ENCODE results near the gene P2RX1.

Gene P2RX1

DNA sequence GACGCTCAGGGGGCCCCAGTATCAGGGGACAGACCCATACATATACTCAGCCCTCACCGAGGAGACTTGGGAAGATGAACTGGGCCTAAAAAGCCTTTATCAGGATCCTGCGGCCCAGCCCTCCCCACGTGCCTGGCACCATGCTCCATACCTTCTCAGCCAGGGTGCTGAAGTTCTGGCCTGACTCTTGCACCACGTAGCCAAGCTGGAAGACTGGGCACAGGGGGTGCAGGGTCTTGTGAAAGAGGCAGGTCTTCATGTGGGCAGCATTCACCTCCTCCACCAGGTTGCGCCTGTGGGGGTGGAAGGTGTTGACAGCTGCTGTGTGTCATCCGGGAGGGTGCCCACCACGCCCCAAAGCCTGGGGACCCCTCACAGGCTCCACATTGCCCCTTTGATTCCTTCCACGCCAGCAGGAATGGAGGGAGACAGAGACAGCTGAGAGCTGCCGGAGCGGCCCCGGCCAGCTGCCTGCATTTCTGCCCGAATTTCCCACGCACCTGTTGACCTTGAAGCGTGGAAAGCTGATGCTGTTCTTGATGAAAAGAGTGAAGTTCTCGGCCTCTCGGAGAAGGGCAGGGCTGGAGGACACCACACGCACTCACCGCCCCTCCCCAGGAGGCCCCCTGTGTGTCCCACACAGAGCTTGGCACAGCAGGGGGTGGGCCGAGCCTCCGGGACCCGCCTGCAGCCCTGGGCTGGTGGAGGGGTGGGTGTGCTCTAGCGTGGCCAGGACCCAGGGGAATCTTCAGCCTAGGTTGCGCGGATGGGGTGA is 13.0 kb downstream of the P2RX1 start:
- H3K27me3 ChIP-seq (ENCODE audit: insufficient read depth, low read length) = no peaks in the 10 kb centered on the region
- H3K4me3 ChIP-seq (ENCODE audit: low read depth, low read length) = no peak overlapping the region
- no peaks in the 10 kb centered on the region for H3K36me3 ChIP-seq (ENCODE audit: insufficient read depth, low read length)
- H3K79me2 ChIP-seq (ENCODE audit: control insufficient read depth, insufficient read depth, low read length, unreplicated experiment) = no peaks in the 10 kb centered on the region
- H3K4me1 ChIP-seq (ENCODE audit: control insufficient read depth, insufficient read depth, low read length, unreplicated experiment) = no peaks in the 10 kb centered on the region
- H2AFZ ChIP-seq (ENCODE audit: low read length, unreplicated experiment) = no peak overlapping the region
- no peak overlapping the region for H3K27ac ChIP-seq (ENCODE audit: low read depth, low read length)

DNA sequence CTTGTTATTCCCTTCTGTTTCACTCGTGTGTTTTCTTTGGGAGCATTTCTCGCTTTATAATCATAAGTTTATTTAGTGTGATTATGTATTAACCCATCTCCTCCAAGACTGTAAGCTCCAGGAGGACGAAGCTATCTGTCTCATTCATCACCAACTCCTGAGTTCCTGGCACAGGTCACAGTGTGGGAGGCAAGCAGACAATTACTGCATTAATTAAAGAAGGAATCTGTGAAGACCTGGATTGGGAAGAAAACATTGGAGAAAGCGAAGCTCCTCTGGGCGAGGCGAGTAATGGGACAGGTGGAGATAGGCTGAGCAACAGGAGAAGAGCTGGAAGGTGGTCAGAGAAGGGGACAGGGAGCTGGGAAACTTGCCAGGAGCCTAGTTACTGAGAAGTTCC is 15.6 kb downstream of the P2RX1 start:
- Histone ChIP-seq H3K27me3 (ENCODE audit: insufficient read depth, low read length) (no peaks in the 10 kb centered on the region), H3K36me3 (ENCODE audit: insufficient read depth, low read length) (no peaks in the 10 kb centered on the region), H3K79me2 (ENCODE audit: control insufficient read depth, insufficient read depth, low read length, unreplicated experiment) (no peaks in the 10 kb centered on the region), H3K4me1 (ENCODE audit: control insufficient read depth, insufficient read depth, low read length, unreplicated experiment) (no peaks in the 10 kb centered on the region), H3K27ac (ENCODE audit: low read depth, low read length) (no peak overlapping the region), H3K4me3 (ENCODE audit: low read depth, low read length) (no peak overlapping the region), H2AFZ (ENCODE audit: low read length, unreplicated experiment) (no peak overlapping the region)

- Histone ChIP-seq H2AFZ (ENCODE audit: low read length, unreplicated experiment) (no peak overlapping the region), H3K4me3 (ENCODE audit: low read depth, low read length) (no peak overlapping the region), H3K4me1 (ENCODE audit: control insufficient read depth, insufficient read depth, low read length, unreplicated experiment) (peaks cover 11% of the 10 kb centered on the region), H3K79me2 (ENCODE audit: control insufficient read depth, insufficient read depth, low read length, unreplicated experiment) (no peaks in the 10 kb centered on the region), H3K27ac (ENCODE audit: low read depth, low read length) (no peak overlapping the region), H3K36me3 (ENCODE audit: insufficient read depth, low read length) (no peaks in the 10 kb centered on the region), H3K27me3 (ENCODE audit: insufficient read depth, low read length) (no peaks in the 10 kb centered on the region)
Observed at GRCh38 chr17:3897731-3898130, 18.5 kb downstream of the P2RX1 start.

DNA sequence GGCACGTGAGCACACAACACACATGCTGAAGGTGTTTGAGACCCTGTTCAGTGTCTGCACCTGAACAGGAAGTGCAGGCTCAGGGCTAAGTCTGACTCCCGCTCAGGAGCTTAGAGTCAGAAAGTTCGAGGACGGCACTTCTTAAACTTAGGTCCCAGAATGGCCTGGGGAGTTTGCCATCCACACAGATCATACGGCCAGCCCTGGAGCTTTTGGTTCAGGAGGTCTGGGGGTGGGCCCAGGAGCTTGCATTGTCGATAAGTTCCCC is 19.4 kb downstream of the P2RX1 start:
- no peaks in the 10 kb centered on the region for H3K36me3 ChIP-seq (ENCODE audit: insufficient read depth, low read length)
- no peaks in the 10 kb centered on the region for H3K79me2 ChIP-seq (ENCODE audit: control insufficient read depth, insufficient read depth, low read length, unreplicated experiment)
- H3K4me1 ChIP-seq (ENCODE audit: control insufficient read depth, insufficient read depth, low read length, unreplicated experiment) = peaks cover 12% of the 10 kb centered on the region
- H2AFZ ChIP-seq (ENCODE audit: low read length, unreplicated experiment) = no peak overlapping the region
- H3K27me3 ChIP-seq (ENCODE audit: insufficient read depth, low read length) = no peaks in the 10 kb centered on the region
- no peak overlapping the region for H3K27ac ChIP-seq (ENCODE audit: low read depth, low read length)
- no peak overlapping the region for H3K4me3 ChIP-seq (ENCODE audit: low read depth, low read length)

DNA sequence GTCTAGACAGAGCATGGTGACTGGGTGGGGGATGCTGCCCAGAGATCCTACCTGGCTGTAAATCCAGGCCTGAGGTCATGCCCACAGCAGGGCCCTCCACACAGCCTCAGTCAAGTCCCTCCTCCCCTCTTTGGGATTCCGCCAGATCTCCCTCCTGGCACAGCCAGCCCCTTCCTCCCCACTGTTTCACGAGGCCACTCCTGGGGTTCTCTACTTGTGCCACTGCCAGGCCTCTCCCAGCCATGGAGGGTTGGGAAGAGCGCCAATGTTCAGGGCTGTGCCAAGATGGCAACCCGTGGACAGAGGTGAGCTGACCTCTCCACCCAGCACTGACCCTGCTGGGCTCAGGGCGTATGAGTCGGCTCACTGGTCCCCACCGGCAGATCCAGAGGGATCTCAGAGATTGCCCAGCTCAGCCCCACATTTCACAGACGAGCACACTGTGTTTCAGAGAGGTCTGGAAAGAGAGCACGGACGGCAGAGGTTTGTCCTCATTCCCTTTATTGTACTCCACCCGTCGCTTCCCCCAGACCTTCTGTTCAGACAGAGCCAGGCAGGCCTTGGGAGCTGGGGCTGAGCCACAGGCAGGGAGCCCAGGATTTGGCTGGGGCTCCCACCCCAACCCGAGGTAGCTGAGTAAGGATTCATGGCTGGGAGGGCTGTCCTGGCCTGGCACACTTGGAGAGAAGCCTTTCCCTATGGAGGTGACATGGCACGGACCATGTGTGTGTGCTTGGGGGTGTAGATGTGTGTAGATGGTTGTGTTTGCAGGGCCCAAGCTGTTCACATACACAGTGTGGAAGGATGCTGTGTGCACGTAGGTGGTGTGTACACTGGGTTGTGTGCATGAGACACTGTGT is 19.9 kb downstream of the P2RX1 start:
- no peaks in the 10 kb centered on the region for H3K36me3 ChIP-seq (ENCODE audit: insufficient read depth, low read length)
- H2AFZ ChIP-seq (ENCODE audit: low read length, unreplicated experiment) = no peak overlapping the region
- H3K79me2 ChIP-seq (ENCODE audit: control insufficient read depth, insufficient read depth, low read length, unreplicated experiment) = no peaks in the 10 kb centered on the region
- H3K4me3 ChIP-seq (ENCODE audit: low read depth, low read length) = no peak overlapping the region
- peaks cover 18% of the 10 kb centered on the region for H3K4me1 ChIP-seq (ENCODE audit: control insufficient read depth, insufficient read depth, low read length, unreplicated experiment)
- H3K27ac ChIP-seq (ENCODE audit: low read depth, low read length) = no peak overlapping the region
- no peaks in the 10 kb centered on the region for H3K27me3 ChIP-seq (ENCODE audit: insufficient read depth, low read length)

DNA sequence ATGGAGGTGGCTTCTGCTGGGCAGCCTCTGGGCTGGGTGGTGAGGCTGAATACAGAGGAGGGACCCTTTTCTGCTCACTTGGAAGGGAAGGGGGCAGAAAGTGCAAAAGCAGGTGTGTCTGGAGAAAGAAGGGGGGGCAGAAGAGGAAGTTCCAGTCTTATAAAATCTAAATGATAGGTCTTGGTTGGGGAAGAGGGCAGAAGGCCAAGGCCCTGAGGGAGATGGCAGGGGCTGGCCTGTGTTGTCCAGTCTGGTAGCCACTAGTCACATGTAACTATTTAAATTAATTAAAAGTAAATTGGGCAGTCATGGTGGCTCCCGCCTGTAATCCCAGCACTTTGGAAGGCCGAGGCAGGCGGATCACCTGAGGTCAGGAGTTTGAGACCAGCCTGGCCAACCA is 20.9 kb downstream of the P2RX1 start:
- H2AFZ ChIP-seq (ENCODE audit: low read length, unreplicated experiment) = no peak overlapping the region
- H3K4me3 ChIP-seq (ENCODE audit: low read depth, low read length) = no peak overlapping the region
- no peak overlapping the region for H3K27ac ChIP-seq (ENCODE audit: low read depth, low read length)
- H3K27me3 ChIP-seq (ENCODE audit: insufficient read depth, low read length) = no peaks in the 10 kb centered on the region
- no peaks in the 10 kb centered on the region for H3K36me3 ChIP-seq (ENCODE audit: insufficient read depth, low read length)
- H3K79me2 ChIP-seq (ENCODE audit: control insufficient read depth, insufficient read depth, low read length, unreplicated experiment) = no peaks in the 10 kb centered on the region
- H3K4me1 ChIP-seq (ENCODE audit: control insufficient read depth, insufficient read depth, low read length, unreplicated experiment) = peaks cover 28% of the 10 kb centered on the region

DNA sequence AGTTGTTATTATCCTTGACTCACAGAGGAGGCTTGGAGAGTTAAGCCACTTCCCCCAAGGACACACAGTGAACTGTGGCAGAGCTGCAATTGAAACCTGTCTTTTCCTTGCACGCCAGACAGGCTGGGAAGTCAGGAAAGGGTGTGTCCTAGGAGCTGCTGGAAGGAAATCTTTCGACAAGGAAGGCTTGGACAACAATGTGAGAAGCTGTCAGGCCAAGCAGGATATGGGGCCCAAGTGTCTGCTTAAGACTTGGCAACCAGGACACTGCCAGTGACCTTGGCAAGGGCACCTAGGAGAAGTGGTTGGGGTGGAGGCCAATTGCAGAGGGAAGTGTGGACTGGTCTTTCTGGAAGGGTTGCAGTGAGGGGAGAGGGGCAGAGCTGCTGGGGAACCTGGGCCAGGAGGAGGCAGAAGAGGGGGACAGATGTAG is 21.3 kb downstream of the P2RX1 start:
- H3K4me1 ChIP-seq (ENCODE audit: control insufficient read depth, insufficient read depth, low read length, unreplicated experiment) = peaks cover 30% of the 10 kb centered on the region
- H3K4me3 ChIP-seq (ENCODE audit: low read depth, low read length) = no peak overlapping the region

GRCh38 chr17:3894188-3894587 is 22.1 kb downstream of the P2RX1 start:
- no peaks in the 10 kb centered on the region for H3K36me3 ChIP-seq (ENCODE audit: insufficient read depth, low read length)
- H2AFZ ChIP-seq (ENCODE audit: low read length, unreplicated experiment) = no peak overlapping the region
- H3K4me3 ChIP-seq (ENCODE audit: low read depth, low read length) = no peak overlapping the region
- H3K27me3 ChIP-seq (ENCODE audit: insufficient read depth, low read length) = no peaks in the 10 kb centered on the region
- no peak overlapping the region for H3K27ac ChIP-seq (ENCODE audit: low read depth, low read length)
- H3K79me2 ChIP-seq (ENCODE audit: control insufficient read depth, insufficient read depth, low read length, unreplicated experiment) = no peaks in the 10 kb centered on the region
- peaks cover 37% of the 10 kb centered on the region for H3K4me1 ChIP-seq (ENCODE audit: control insufficient read depth, insufficient read depth, low read length, unreplicated experiment)

More for the DNA sequence above, 21.3 kb downstream of the P2RX1 start:
- Histone ChIP-seq H2AFZ (ENCODE audit: low read length, unreplicated experiment) (no peak overlapping the region), H3K36me3 (ENCODE audit: insufficient read depth, low read length) (no peaks in the 10 kb centered on the region), H3K79me2 (ENCODE audit: control insufficient read depth, insufficient read depth, low read length, unreplicated experiment) (no peaks in the 10 kb centered on the region), H3K27ac (ENCODE audit: low read depth, low read length) (no peak overlapping the region), H3K27me3 (ENCODE audit: insufficient read depth, low read length) (no peaks in the 10 kb centered on the region)

DNA sequence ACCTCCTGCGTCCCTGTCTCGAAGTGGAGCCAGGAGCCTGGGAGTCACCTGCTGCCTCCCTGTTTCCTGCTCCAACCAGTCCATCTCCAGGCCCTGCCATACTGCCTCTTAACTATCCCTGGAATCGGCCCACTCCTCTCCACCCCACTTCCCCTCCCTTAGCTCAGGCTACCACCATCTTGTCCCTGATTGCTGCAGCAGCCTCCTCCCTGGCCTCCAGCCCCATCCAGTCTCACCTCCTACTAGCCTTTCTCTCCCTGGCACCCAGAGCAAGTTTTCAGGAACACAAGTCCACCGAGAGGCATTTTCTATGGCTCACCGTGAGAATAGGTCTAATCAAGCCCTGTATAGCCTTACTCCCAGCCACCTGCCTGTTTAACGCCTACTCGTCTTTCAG is 22.5 kb downstream of the P2RX1 start:
- H3K27ac ChIP-seq (ENCODE audit: low read depth, low read length) = no peak overlapping the region
- no peak overlapping the region for H2AFZ ChIP-seq (ENCODE audit: low read length, unreplicated experiment)
- no peaks in the 10 kb centered on the region for H3K36me3 ChIP-seq (ENCODE audit: insufficient read depth, low read length)
- H3K4me1 ChIP-seq (ENCODE audit: control insufficient read depth, insufficient read depth, low read length, unreplicated experiment) = peaks cover 42% of the 10 kb centered on the region
- peak overlapping the region; percentile 87 for H3K4me3 ChIP-seq (ENCODE audit: low read depth, low read length)
- no peaks in the 10 kb centered on the region for H3K79me2 ChIP-seq (ENCODE audit: control insufficient read depth, insufficient read depth, low read length, unreplicated experiment)
- H3K27me3 ChIP-seq (ENCODE audit: insufficient read depth, low read length) = no peaks in the 10 kb centered on the region

DNA sequence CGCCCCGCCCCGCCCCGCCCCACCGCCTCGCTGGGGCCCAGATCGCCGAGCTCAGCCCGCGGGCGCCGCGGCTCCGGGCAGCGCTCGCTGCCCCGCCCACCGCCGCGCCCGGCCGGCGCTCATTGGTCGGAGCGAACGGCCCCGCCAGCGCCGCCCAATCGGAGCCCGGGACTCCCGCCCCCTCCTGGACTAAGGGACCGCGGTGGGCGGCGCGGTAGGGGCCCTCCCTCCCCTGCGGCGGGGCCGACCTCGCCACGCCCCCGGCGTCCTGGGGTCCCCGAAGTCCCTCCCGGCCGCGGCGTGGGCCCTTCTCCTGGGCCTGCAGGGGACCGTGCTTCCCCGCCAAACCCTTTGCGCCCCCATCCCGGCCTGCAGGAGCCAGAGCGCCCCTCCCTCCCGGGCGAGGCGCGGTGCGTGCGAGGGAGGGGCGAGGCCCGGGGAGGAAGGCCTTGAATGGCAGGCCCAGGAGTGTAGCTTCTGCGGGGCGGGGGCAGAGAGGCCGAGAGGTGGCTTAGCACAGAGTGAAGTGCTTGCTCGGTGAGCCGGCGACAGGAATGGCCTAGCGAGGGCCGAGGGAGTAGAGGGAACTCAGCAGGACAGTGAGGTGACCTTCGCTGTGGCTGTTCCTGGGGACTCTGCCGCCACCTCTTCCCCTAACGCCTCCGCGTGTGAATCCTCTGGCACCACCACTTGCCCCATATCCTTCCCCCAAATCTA is 23.1 kb downstream of the P2RX1 start, which contains the start of gene CAMKK1:
Gene CAMKK1 (minus strand): TSS at position 51 of the 717 bp plus-strand sequence. CDS start 7,366 bp downstream, outside the sequence.
- H3K27me3 ChIP-seq (ENCODE audit: insufficient read depth, low read length) = no peaks in the 10 kb centered on the region
- H3K4me3 ChIP-seq (ENCODE audit: low read depth, low read length) = peak within 1 kb of the TSS; percentile 92
- peak within 1 kb of the TSS; percentile 95 for H2AFZ ChIP-seq (ENCODE audit: low read length, unreplicated experiment)
- peaks cover 44% of the 10 kb centered on the region for H3K4me1 ChIP-seq (ENCODE audit: control insufficient read depth, insufficient read depth, low read length, unreplicated experiment)
- no peaks in the 10 kb centered on the region for H3K79me2 ChIP-seq (ENCODE audit: control insufficient read depth, insufficient read depth, low read length, unreplicated experiment)
- H3K36me3 ChIP-seq (ENCODE audit: insufficient read depth, low read length) = no peaks in the 10 kb centered on the region
- H3K27ac ChIP-seq (ENCODE audit: low read depth, low read length) = peak within 1 kb of the TSS; percentile 90; the same call in 1 of the 2 replicates
